ENCODE measurements around the gene ANGPTL7.
"Not testable (repeated sequence)": the region's sequence is repeated elsewhere in the genome, so short reads cannot be mapped to it uniquely, and the experiment has no call there.

Gene ANGPTL7

DNA sequence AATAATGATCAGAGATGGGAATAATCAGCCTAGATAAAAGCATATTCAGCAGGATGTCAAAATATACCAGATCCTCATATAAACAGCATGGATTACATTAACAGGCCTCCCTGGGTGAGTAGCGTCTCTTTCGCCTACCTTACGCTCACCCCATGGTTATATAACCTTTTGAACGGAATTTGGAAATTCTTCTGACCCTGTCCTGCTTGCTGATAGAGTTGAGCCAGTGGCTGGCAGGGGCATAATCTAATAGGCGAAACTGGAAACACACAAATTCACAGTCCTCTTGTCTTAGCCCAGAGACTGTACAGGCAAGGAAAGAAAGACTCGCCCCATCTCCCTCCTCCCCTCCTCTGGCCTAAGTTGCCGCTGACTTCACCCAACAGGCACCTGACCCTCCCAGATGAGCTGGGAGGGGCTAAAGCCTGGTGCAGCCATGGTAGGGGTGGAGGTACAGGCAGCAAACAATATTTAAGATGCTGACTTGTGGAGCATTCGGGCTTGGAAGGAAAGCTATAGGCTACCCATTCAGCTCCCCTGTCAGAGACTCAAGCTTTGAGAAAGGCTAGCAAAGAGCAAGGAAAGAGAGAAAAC lies at the start of gene ANGPTL7:
ANGPTL7 (plus strand) TSS at position 498 of the 594 bp plus-strand sequence. CDS start 225 bp downstream, outside the sequence.
- no peak for DNase-seq

- DNase-seq, result no peak
These were observed 46.4 kb upstream of the ANGPTL7 start for GRCh38 chr1:11142618-11143391.

DNA sequence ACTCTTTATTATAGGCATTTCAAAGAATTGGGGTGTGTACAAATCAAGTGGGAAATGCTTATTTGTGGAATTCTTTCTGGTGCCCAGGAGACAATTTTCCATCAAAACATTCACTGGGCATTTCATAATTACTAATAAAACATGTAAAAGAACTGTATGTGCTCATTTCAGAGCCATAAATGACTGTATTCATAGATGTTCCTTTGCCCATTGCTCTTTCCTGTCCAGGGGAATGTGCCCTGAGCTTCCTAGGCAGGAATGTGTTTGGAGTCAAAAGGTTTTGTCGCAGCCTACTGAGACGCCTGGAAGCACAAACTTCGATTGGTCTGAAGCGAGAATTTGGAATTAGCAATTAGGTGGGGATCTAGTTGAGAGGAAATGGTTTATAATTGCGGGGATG lies 45.8 kb upstream of the ANGPTL7 start:
- DNase-seq, result no peak

GRCh38 chr1:11143907-11144306 lies 45.2 kb upstream of the ANGPTL7 start:
- no peak for DNase-seq

DNA sequence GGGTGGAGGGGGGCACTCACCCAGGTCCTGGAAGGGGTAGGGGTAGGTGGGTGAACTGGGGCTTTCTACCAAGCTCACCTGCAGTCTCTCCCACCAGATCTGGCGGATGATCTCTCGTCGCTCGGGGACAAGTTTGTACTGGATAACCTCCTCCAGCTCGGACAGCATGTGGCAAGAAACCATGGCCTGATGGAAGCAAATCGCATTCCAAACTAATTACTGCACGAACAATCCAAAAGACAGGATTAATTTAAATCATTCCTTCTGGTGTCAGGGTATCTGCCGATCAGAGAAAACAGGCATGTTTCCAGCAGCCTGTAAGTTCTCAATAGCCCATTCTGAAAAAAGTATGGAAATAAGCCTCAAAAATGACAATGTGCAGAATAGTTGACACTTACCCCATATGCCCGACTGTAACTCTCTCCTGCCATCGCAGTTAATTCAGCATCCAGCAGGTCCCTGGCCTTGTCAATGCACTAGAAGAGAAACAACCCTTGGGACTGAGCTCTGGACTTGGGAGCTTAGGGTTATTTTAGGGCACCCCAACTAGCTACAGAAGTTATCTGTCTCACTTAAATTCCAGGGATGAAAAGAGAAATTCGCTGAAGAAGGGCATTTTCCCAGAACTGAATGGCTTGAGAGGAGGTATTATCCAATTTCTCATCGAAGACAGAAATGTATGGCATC lies 44.4 kb upstream of the ANGPTL7 start:
- DNase-seq, result no peak

DNA sequence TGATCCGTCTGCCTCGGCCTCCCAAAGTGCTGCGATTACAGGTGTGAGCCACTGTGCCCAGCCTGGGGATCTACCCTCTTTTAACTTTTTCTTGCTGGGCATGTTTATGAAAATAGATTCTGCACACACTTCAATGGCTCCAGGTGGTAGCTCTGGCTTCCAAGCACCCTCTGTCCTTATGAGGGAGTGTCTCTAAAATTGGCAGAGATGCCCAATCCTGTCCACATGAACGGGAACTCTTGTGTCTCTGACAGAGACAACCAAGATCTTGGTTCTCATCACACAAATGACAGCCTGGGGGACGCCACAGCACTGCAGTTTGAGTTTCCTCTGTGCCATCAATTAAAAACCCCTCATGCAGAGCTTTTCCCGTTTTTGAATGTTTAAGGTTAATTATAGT lies 43.4 kb upstream of the ANGPTL7 start:
- no peak for DNase-seq

DNA sequence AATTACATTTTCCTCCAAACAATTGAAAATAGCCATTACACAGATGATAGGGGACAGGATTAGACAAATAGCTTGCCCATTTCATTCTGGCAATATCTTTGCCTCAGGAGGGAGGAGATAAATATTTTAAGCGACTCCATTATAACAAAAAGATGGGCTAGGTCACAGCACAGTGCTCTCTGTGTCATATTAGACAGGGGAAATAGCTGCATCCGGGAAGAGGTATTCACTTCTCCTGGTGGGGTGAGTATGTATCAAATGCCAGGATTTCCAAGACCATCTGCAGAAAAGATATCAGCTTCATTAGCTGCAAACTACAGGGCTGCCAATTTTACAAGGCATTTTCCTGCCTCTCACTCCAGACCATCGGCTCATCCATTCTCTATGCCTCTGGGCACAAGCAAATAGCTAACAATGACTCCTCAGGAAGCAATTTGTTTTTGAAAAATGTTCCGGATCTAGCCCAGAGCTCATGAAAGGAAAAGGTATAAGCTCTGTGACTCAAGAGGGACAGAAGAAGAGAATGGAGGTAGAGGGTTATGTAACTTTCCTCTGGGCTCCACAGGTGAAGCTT lies 41.9 kb upstream of the ANGPTL7 start:
- no peak for DNase-seq

DNA sequence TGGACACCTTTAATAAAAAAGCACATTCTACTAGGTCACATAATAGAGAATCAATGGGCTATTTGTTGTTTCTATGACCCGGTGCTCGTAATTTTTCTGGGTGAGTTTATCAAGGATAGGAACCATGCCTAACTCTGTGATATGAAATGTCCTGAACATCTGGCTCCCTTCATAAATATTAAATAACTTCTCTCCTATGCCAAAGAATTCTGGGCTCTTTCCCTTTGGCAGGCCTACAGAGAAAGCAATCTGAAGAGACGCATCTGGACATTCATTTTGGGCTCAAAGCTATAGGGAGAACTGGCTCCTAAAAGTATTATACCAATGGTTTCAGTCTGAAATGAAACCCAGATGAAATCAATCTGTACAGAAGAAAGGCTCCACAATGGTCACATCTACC lies 38.8 kb upstream of the ANGPTL7 start:
- no peak for DNase-seq

DNA sequence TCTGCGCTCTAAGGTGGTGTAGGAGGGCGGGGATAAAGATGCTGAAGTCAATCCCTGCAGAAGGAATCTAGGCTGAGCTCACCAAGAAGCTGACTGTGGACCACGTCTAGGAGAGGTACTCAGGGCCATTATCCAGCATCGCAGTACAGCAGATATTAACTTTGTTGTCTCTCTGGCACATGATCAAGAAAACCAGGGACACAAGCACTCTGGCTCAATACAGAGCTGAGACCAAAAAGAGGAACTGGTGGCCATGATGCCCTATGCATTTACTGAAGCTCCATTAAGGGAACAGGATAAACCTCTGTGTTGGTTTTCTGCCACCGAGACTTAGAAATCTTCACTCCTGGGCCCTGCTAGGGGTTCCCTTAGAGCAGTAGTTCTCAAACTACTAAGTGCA lies 38.0 kb upstream of the ANGPTL7 start:
- no peak for DNase-seq

GRCh38 chr1:11151826-11152612 lies 37.1 kb upstream of the ANGPTL7 start:
- no peak for DNase-seq

GRCh38 chr1:11152755-11153154 lies 36.4 kb upstream of the ANGPTL7 start:
- DNase-seq, result no peak

DNA sequence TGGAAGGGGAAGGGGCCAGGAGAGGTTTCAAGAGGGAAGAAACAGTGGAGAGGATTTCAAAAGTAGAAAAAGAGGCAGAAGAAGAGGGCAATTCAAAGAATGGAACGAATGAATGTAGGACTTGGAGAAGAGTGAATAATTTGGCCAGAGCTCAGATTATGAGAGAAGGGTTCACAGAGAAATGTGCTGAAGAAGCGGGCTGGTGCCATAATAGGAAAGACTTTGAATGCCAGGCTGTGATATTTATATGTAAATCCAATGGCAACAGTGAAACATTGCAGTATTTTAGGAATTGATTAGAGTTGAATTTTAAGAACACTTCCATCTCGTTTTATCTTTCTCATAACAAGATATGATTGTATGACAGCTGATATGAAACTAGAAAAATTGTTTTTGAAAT lies 36.0 kb upstream of the ANGPTL7 start:
- DNase-seq, result no peak

DNA sequence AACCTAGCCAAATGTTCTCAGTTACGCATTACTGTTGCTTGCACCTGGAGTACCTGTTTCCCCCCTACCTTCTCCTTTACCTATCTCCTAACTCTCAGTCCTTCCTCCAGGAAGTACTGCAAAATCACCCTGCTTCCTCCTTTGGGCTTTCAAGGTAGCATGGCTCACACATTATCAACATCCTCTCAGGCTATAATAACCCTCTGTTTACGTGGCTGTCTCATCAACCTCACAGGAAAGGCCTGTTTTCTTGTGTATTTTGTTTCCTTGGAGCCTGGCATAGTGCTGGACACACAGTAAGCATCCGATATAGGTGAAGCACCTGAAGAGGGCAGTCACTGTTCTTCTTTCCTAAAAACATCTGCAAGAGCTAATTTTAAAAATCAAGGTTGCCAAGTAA lies 32.7 kb upstream of the ANGPTL7 start:
- DNase-seq, result no peak

DNA sequence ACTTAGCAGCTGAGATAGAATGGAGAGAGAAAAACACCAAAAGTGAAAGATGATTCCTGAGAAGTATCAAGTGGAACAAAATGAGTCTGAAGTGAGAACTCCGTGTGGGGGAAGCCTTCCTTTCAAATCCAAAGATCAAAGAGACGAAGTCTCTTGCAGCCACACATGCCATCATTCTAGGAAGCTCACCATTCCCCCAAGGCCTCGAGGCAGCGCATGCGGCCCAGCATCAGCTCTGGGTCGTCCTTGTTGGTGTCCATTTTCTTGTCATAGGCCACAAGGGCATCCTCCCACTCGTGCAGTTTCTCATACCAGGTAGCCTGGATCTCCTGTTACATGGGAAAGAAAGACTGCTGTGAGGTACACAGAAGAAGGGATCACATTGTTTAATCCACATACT lies 32.2 kb upstream of the ANGPTL7 start:
- DNase-seq, result no peak

DNA sequence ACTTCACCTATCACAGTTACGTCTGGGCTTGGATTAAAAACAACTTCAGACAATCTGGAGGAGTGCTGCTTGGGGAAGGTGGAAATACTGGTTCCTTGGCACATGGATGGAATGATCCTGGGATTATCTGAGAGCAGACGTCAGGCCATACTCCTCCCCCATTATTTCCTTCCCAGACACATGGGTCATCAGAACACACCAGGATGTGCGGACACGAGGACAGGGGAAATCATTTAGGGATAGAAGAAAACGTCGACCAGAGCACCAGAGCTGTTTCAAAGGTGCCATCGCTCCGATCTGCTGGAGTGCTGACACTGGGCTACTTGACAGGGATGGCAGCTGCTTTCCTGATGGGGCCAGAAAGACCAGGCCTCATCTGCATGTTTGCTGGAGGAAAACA lies 31.8 kb upstream of the ANGPTL7 start:
- no peak for DNase-seq

DNA sequence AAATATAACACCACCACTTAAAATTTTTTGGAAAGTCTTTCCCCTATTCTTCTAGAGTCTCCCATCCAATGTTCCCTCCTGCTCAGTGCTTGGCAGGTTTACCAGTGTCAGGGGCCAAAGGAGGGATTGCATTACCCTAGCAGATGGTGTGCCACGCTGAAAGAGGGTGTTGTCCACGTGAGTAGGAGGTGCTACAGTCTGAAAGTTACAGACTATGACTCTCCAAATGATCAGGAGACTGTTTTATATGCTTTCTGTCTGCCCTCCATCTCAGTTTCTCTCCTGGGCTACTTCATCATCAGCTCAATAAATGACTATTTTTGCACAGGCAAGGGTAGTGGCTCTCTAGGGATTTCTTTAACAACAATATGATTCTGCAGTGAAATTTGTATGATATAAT lies 31.3 kb upstream of the ANGPTL7 start:
- no peak for DNase-seq

GRCh38 chr1:11158291-11158690 lies 30.9 kb upstream of the ANGPTL7 start:
- DNase-seq, result no peak

GRCh38 chr1:11158720-11159321 lies 30.3 kb upstream of the ANGPTL7 start:
- no peak for DNase-seq

- DNase-seq, result not testable (repeated sequence)
These were observed 26.4 kb upstream of the ANGPTL7 start for GRCh38 chr1:11162752-11163151.

DNA sequence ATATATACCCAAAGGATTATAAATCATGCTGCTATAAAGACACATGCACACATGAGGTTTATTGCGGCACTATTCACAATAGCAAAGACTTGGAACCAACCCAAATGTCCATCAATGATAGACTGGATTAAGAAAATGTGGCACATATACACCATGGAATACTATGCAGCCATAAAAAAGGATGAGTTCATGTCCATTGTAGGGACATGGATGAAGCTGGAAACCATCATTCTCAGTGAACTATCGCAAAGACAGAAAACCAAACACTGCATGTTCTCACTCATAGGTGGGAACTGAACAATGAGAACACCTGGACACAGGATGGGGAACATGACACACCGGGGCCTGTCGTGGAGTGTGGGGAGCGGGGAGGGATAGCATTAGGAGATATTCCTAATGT lies 22.4 kb upstream of the ANGPTL7 start:
- DNase-seq, result not testable (repeated sequence)

GRCh38 chr1:11168731-11169130 lies 20.4 kb upstream of the ANGPTL7 start:
- DNase-seq, result no peak

GRCh38 chr1:11169202-11169601 lies 20.0 kb upstream of the ANGPTL7 start:
- DNase-seq, result no peak

GRCh38 chr1:11170102-11170501 lies 19.1 kb upstream of the ANGPTL7 start:
- DNase-seq, result no peak

All from GF-D8 (cell line).